ENCODE data around the gene VIL1. TPM values are rescaled to one million over a fixed set of nuclear protein-coding genes. Genes with fewer than 3 reads are reported as not detected.

Gene VIL1
- total and polyA plus RNA-seq, 2 of the 13 experiments (the other 11 are each of a cell fraction or from before 2014, with no cell fraction given): 287 to 301 TPM

GRCh38 chr2:218397463-218397819 lies 21.5 kb upstream of the VIL1 start (continued):
- TF ChIP-seq, protein P1, sequence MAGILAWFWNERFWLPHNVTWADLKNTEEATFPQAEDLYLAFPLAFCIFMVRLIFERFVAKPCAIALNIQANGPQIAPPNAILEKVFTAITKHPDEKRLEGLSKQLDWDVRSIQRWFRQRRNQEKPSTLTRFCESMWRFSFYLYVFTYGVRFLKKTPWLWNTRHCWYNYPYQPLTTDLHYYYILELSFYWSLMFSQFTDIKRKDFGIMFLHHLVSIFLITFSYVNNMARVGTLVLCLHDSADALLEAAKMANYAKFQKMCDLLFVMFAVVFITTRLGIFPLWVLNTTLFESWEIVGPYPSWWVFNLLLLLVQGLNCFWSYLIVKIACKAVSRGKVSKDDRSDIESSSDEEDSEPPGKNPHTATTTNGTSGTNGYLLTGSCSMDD (CRISPR knock-in tag; IDR thresholded peaks at IDR 0.05): no peak
- TF ChIP-seq, protein P2, sequence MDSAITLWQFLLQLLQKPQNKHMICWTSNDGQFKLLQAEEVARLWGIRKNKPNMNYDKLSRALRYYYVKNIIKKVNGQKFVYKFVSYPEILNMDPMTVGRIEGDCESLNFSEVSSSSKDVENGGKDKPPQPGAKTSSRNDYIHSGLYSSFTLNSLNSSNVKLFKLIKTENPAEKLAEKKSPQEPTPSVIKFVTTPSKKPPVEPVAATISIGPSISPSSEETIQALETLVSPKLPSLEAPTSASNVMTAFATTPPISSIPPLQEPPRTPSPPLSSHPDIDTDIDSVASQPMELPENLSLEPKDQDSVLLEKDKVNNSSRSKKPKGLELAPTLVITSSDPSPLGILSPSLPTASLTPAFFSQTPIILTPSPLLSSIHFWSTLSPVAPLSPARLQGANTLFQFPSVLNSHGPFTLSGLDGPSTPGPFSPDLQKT (CRISPR knock-in tag; IDR thresholded peaks at IDR 0.05; ENCODE audit: borderline replicate concordance): no peak
- TF ChIP-seq ZNF136 (CRISPR knock-in tag; IDR thresholded peaks at IDR 0.05; ENCODE audit: low read depth) (peak; percentile 20; the same call in 1 of the 2 replicates), HOXA5 (CRISPR knock-in tag; IDR thresholded peaks at IDR 0.05) (no peak), FIP1L1 (IDR thresholded peaks at IDR 0.05; ENCODE audit: borderline replicate concordance, insufficient read depth, low read depth, low read length) (no peak), GATAD2A (CRISPR knock-in tag; IDR thresholded peaks at IDR 0.05) (no peak), ZNF263 (CRISPR knock-in tag; IDR thresholded peaks at IDR 0.05) (no peak), HMGXB4 (CRISPR knock-in tag; IDR thresholded peaks at IDR 0.05; ENCODE audit: borderline replicate concordance in 1 of 2, low read depth in 1 of 2) (no peak), THYN1 (CRISPR knock-in tag; IDR thresholded peaks at IDR 0.05; ENCODE audit: borderline replicate concordance, low read depth) (no peak), IRF1 (CRISPR knock-in tag; IDR thresholded peaks at IDR 0.05; ENCODE audit: low read depth) (no peak), MTF2 (CRISPR knock-in tag; IDR thresholded peaks at IDR 0.05; ENCODE audit: borderline replicate concordance) (no peak), ZNF510 (CRISPR knock-in tag; IDR thresholded peaks at IDR 0.05; ENCODE audit: low read depth) (no peak), ZNF83 (CRISPR knock-in tag; IDR thresholded peaks at IDR 0.05; ENCODE audit: borderline replicate concordance) (no peak), ATF4 (CRISPR knock-in tag; IDR thresholded peaks at IDR 0.05) (no peak), ZNF253 (CRISPR knock-in tag; IDR thresholded peaks at IDR 0.05; ENCODE audit: borderline replicate concordance) (no peak), DMTF1 (CRISPR knock-in tag; IDR thresholded peaks at IDR 0.05) (0 out of 2 replicates have a peak, but pooled peaks have one; percentile 13), RXRB (CRISPR knock-in tag; IDR thresholded peaks at IDR 0.05; ENCODE audit: borderline replicate concordance) (no peak), ARNT (IDR thresholded peaks at IDR 0.05) (no peak), MED1 (CRISPR knock-in tag; IDR thresholded peaks at IDR 0.05) (no peak), ZMYM4 (CRISPR knock-in tag; IDR thresholded peaks at IDR 0.05) (no peak)
- TF ChIP-seq, protein P3, sequence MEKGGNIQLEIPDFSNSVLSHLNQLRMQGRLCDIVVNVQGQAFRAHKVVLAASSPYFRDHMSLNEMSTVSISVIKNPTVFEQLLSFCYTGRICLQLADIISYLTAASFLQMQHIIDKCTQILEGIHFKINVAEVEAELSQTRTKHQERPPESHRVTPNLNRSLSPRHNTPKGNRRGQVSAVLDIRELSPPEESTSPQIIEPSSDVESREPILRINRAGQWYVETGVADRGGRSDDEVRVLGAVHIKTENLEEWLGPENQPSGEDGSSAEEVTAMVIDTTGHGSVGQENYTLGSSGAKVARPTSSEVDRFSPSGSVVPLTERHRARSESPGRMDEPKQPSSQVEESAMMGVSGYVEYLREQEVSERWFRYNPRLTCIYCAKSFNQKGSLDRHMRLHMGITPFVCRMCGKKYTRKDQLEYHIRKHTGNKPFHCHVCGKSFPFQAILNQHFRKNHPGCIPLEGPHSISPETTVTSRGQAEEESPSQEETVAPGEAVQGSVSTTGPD (CRISPR knock-in tag; IDR thresholded peaks at IDR 0.05): no peak

Measured in HepG2 (cell line).